ENCODE results near the gene ENOX1.

GRCh38 chr13:43544011-43544410 is 242.8 kb downstream of the ENOX1 start:
- no peak for TF ChIP-seq LEF1 (IDR thresholded peaks at IDR 0.05; ENCODE audit: borderline replicate concordance)
- TF ChIP-seq FOXM1 (IDR thresholded peaks at IDR 0.05; ENCODE audit: borderline replicate concordance) = no peak
